Subcutaneous abdominal adipose tissue (tissue), 5 donors: ENCODE data around the gene GMPS.
A peak's percentile ranks its signal among the peaks of the same experiment; 100 is the strongest.
"Not testable (repeated sequence)": the region's sequence is repeated elsewhere in the genome, so short reads cannot be mapped to it uniquely, and the experiment has no call there.

Source experiments
- H3K27ac ChIP-seq: one replicate; pipeline ENCODE4 v1.7.0; 2013; ENCODE audit warnings: low read depth, mild to moderate bottlenecking, inconsistent platforms, low read length, moderate library complexity
- H3K27me3 ChIP-seq, 5 donors: one replicate each; pipeline ENCODE4 v1.7.0; 2013; ENCODE audit warnings: low read length in 5 of 5, inconsistent platforms in 1 of 5; ENCODE audit not compliant: control insufficient read depth in 5 of 5, insufficient read depth in 4 of 5
- H3K36me3 ChIP-seq, 5 donors: one replicate each; pipeline ENCODE4 v1.7.0; 2013; ENCODE audit warnings: low read length in 5 of 5; ENCODE audit not compliant: control insufficient read depth in 5 of 5, insufficient read depth in 5 of 5
- H3K4me1 ChIP-seq, 5 donors: one replicate each; pipeline ENCODE4 v1.7.0; 2013; ENCODE audit warnings: low read length in 5 of 5, mild to moderate bottlenecking in 3 of 5, moderate library complexity in 1 of 5; ENCODE audit not compliant: control insufficient read depth in 5 of 5, insufficient read depth in 5 of 5
- H3K4me3 ChIP-seq, 5 donors: one replicate each; pipeline ENCODE4 v1.7.0; 2013; ENCODE audit warnings: low read length in 5 of 5, low read depth in 1 of 5
- H3K9ac ChIP-seq, 5 donors: one replicate each; pipeline ENCODE4 v1.7.0; 2013; ENCODE audit warnings: low read length in 5 of 5, mild to moderate bottlenecking in 4 of 5, moderate library complexity in 3 of 5
- H3K9me3 ChIP-seq, 5 donors: one replicate each; pipeline ENCODE4 v1.7.0; 2013; ENCODE audit warnings: low read length in 5 of 5; ENCODE audit not compliant: control insufficient read depth in 5 of 5
- donor health status: healthy.
- donor health status: healthy.
- donor health status: healthy.
- donor health status: healthy.
- donor health status: healthy.

Gene GMPS

DNA sequence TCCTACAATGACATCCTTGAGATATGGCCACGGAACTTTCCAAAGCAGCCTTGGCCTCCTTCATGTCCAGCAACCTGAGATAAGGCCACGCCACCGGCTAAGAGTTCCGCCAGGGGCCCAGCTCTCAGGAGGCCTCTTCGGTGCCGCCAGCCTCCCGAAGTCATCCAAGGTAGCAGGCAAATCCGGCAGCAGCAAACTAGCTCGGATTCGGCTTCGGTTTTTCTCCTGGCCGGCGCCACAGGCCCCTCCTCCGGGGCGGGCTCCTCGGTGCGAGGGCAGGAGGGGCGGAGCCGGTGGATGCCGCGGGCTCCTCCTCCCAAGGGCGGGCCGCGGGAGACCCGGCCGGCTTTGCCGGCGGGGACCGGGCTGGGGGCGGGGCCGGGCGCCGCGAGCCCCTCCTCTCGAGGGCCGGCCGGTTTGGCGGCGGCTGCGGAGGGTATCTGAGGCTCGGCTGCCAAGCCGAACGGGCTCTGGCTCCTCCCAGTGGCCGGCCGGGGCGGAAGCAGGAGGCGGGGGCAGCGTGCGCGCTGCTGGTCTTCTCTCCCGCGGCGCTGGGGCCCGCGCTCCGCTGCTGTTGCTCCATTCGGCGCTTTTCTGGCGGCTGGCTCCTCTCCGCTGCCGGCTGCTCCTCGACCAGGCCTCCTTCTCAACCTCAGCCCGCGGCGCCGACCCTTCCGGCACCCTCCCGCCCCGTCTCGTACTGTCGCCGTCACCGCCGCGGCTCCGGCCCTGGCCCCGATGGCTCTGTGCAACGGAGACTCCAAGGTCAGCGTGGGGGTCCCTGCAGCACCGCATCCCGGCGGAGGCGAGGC is at the start of gene GMPS:
GMPS (plus strand) TSS at position 518 of the 812 bp plus-strand sequence; CDS start at position 739, 221 bp downstream.
- H3K27ac ChIP-seq: peak within 1 kb of the TSS; percentile 94
- H3K4me1 ChIP-seq: peaks cover 0 to 19% (median 15%) of the 10 kb centered on the region in 5 donors
- no peaks in the 10 kb centered on the region for H3K27me3 ChIP-seq
- peak within 1 kb of the TSS; percentile 76 to 94 (median 87) for H3K4me3 ChIP-seq
- peak within 1 kb of the TSS; percentile 66 to 92 (median 87) for H3K9ac ChIP-seq
- no peaks in the 10 kb centered on the region for H3K9me3 ChIP-seq
- H3K36me3 ChIP-seq: no peaks in the 10 kb centered on the region

- H3K36me3 ChIP-seq: peaks cover 5 to 19% (median 10%) of the 10 kb centered on the region in 5 donors
- not testable (repeated sequence) for H3K9ac ChIP-seq, H3K9me3 ChIP-seq, H3K27me3 ChIP-seq, H3K4me1 ChIP-seq, H3K4me3 ChIP-seq, H3K27ac ChIP-seq
Measured at GRCh38 chr3:155828490-155829098, 41.9 kb upstream of the GMPS start.

GRCh38 chr3:155835341-155836071 is 34.9 kb upstream of the GMPS start:
- Histone ChIP-seq H3K27me3 (no peaks in the 10 kb centered on the region), H3K36me3 (peaks cover 0 to 10% (median 2%) of the 10 kb centered on the region in 5 donors), H3K4me3 (no peak overlapping the region), H3K4me1 (peaks cover 0 to 9% (median 0%) of the 10 kb centered on the region in 5 donors), H3K27ac (no peak overlapping the region), H3K9me3 (no peaks in the 10 kb centered on the region), H3K9ac (no peak overlapping the region)

GRCh38 chr3:155843569-155843968 is 26.9 kb upstream of the GMPS start:
- H3K27ac ChIP-seq: no peak overlapping the region
- H3K36me3 ChIP-seq: peaks cover 0 to 4% (median 0%) of the 10 kb centered on the region in 5 donors
- no peak overlapping the region for H3K9ac ChIP-seq
- no peaks in the 10 kb centered on the region for H3K27me3 ChIP-seq
- no peak overlapping the region for H3K4me3 ChIP-seq
- peaks cover 0 to 11% (median 4%) of the 10 kb centered on the region in 5 donors for H3K4me1 ChIP-seq
- no peaks in the 10 kb centered on the region for H3K9me3 ChIP-seq

DNA sequence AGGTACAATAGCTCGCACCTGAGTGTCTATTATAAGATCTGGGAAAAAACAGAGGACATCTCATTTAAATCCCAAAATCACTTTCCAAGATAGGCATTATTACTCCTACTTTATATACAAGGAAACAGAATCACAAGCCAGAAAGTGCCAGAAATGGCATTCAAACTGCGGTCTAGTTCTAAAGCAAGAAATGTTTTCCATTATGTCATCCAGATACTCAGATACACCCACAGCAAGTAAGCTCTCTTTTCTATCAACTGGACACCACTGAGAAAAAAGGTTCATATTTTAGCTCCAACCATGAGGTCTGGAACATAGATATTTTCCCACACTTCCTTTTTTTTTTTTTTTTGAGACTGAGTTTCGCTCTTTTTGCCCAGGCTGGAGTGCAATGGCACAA is 24.3 kb upstream of the GMPS start:
- Histone ChIP-seq H3K4me1 (peaks cover 2 to 27% (median 16%) of the 10 kb centered on the region in 5 donors), H3K36me3 (peaks cover 0 to 4% (median 0%) of the 10 kb centered on the region in 5 donors), H3K27me3 (no peaks in the 10 kb centered on the region), H3K4me3 (no peak overlapping the region), H3K27ac (no peak overlapping the region), H3K9ac (no peak overlapping the region), H3K9me3 (no peaks in the 10 kb centered on the region)

DNA sequence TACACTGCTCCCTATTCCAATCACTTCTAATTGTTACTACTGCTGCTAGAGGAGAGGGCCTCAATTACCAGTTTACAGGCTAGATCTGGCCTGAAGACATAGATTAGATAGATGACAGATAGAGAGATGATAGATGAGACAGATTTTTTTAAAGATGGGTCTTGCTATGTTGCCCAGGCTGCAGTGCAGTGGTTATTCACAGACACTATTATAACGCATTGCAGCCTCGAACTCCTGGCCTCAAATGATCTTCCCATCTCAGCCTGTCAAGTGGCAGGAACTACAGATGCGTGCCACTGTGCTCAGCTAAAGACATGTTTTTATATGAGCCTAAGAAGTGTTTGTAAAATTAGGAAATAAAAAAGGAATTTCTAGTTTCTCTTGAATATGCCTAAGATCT is 22.5 kb upstream of the GMPS start:
- H3K9ac ChIP-seq: no peak overlapping the region
- H3K36me3 ChIP-seq: peaks cover 0 to 4% (median 0%) of the 10 kb centered on the region in 5 donors
- H3K27ac ChIP-seq: no peak overlapping the region
- no peaks in the 10 kb centered on the region for H3K27me3 ChIP-seq
- H3K4me3 ChIP-seq: no peak overlapping the region
- H3K9me3 ChIP-seq: no peaks in the 10 kb centered on the region
- H3K4me1 ChIP-seq: peaks cover 13 to 46% (median 32%) of the 10 kb centered on the region in 5 donors

DNA sequence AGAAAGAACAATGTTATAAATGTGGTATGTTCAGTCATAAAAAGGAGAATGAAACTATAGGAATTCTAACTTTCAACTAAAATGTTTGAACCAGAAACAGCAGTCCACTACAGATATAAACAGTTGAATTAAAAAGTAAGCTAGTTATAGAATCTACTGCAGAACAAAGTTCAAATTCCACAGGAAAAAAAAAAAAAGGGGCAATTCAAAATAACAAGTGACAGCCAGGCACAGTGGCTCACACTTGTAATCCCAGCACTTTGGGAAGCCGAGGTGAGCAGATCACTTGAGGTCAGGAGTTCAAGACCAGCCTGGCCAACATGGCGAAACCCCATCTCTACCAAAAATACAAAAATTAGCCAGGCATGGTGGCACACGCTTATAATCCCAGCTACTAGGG is 21.0 kb upstream of the GMPS start:
- H3K9me3 ChIP-seq, H3K27ac ChIP-seq, H3K27me3 ChIP-seq, H3K36me3 ChIP-seq, H3K4me3 ChIP-seq, H3K9ac ChIP-seq: not testable (repeated sequence)
- H3K4me1 ChIP-seq: peaks cover 15 to 57% (median 42%) of the 10 kb centered on the region in 5 donors

DNA sequence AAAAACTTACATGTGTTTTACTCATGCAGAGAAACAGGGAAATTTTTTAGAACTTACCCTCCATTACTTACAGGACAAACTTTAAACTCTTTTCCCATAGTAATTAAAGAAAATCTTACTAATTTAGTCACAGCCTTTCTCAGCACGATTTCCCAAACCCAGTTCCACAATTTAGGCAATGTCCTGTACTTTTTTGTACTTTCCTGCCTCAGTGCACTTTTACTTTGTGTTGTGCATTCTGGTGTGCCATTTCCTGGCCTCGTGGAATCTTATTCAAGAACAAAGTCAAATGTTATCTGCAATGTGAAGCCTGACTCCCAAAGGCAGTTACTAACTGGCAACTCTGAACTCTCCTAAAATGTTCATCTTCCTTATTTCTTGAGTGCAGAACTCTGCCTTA is 18.1 kb upstream of the GMPS start:
- no peak overlapping the region for H3K27ac ChIP-seq
- H3K36me3 ChIP-seq: peaks cover 0 to 4% (median 0%) of the 10 kb centered on the region in 5 donors
- H3K9ac ChIP-seq: peak overlapping the region; percentile 13 to 97 (median 96)
- peaks cover 0 to 4% (median 0%) of the 10 kb centered on the region in 5 donors for H3K27me3 ChIP-seq
- H3K4me1 ChIP-seq: peaks cover 16 to 51% (median 42%) of the 10 kb centered on the region in 5 donors
- H3K4me3 ChIP-seq: peak overlapping the region; percentile 84 to 99 (median 94)
- H3K9me3 ChIP-seq: no peaks in the 10 kb centered on the region

DNA sequence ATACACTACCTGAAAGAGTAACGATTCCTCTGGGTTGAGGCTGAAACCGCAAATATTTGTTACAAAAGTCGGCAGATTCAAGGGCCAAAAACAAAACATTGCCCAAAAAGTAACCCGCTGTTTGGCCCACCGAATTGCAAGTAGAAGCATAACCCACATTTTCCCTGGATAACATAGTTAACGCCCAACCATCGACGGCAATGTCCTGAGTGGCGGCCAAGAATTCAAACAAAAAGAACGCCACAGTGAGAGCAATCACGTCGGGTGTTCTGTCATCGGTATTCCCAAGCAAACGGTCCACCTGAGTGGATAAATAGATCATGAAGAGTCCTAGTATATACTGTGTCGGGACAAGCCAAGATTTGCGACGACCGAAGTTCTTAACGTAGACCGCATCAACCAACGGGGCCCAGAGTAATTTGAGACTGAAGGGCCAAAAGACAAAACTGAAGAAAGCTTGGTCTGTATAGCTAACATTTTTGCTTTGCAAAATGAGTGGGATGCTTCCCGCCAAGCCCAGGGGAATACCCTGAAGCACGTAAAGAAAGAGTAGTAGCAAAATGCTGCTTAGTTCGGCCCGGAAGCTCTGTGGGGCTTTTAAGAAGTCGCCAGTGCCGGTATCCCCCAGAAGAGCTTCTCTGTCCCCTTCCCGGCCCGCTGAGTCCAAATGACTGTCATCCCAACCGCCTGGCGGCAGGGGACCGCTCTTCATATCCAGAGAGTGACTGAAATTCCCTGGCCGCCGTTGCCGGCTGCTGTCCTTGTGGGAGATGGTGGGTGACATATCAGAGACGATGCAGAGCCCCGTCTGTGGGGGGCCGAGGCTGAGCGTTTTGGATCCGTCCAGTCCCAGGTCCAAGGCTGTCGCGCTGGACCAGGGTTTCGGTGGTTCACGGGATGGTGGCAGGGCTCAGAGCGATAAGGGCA is 17.0 kb upstream of the GMPS start:
- peak overlapping the region; percentile 75 to 97 (median 96) for H3K9ac ChIP-seq
- no peaks in the 10 kb centered on the region for H3K36me3 ChIP-seq
- no peaks in the 10 kb centered on the region for H3K9me3 ChIP-seq
- peaks cover 0 to 4% (median 0%) of the 10 kb centered on the region in 5 donors for H3K27me3 ChIP-seq
- peaks cover 16 to 51% (median 42%) of the 10 kb centered on the region in 5 donors for H3K4me1 ChIP-seq
- H3K4me3 ChIP-seq: peak overlapping the region; percentile 84 to 99 (median 94)
- H3K27ac ChIP-seq: peak overlapping the region; percentile 96
